ENCODE measurements around the gene LRRC47. TPM values are rescaled to one million over a fixed set of nuclear protein-coding genes. Genes with fewer than 3 reads are reported as not detected.

LRRC47 gene
- total RNA-seq, 1 experiment from 2014 or later: 52.4 TPM

- Histone ChIP-seq H3K27me3 (no peaks in the 10 kb centered on the region), H3K4me3 (no peak overlapping the region)
- no peak for DNase-seq
Measured at GRCh38 chr1:3736131-3736561, 60.2 kb downstream of the LRRC47 start.

GRCh38 chr1:3735688-3736087 lies 60.6 kb downstream of the LRRC47 start:
- Histone ChIP-seq H3K9me3 (no peaks in the 10 kb centered on the region), H3K36me3 (peaks cover 12% of the 10 kb centered on the region), H3K4me3 (no peak overlapping the region), H3K27me3 (no peaks in the 10 kb centered on the region)
- no peak for DNase-seq

More at GRCh38 chr1:3736131-3736561, 60.2 kb downstream of the LRRC47 start:
- Histone ChIP-seq H3K9me3 (no peaks in the 10 kb centered on the region), H3K36me3 (peaks cover 12% of the 10 kb centered on the region)

- DNase-seq: no peak
- no peaks in the 10 kb centered on the region for H3K27me3 ChIP-seq
- peaks cover 10% of the 10 kb centered on the region for H3K36me3 ChIP-seq
- no peaks in the 10 kb centered on the region for H3K9me3 ChIP-seq
- no peak overlapping the region for H3K4me3 ChIP-seq
Measured at GRCh38 chr1:3735027-3735681, 61.1 kb downstream of the LRRC47 start.

GRCh38 chr1:3734602-3735001 lies 61.7 kb downstream of the LRRC47 start:
- Histone ChIP-seq H3K27me3 (no peaks in the 10 kb centered on the region), H3K4me3 (no peak overlapping the region), H3K9me3 (no peaks in the 10 kb centered on the region), H3K36me3 (peaks cover 8% of the 10 kb centered on the region)
- no peak for DNase-seq

- Histone ChIP-seq H3K9me3 (no peaks in the 10 kb centered on the region), H3K36me3 (peaks cover 8% of the 10 kb centered on the region), H3K4me3 (no peak overlapping the region), H3K27me3 (no peaks in the 10 kb centered on the region)
- DNase-seq: no peak
Measured at GRCh38 chr1:3733883-3734589, 62.3 kb downstream of the LRRC47 start.

- Histone ChIP-seq H3K27me3 (no peaks in the 10 kb centered on the region), H3K9me3 (no peaks in the 10 kb centered on the region), H3K36me3 (peaks cover 6% of the 10 kb centered on the region), H3K4me3 (no peak overlapping the region)
- no peak for DNase-seq
Measured at GRCh38 chr1:3733094-3733882, 63.0 kb downstream of the LRRC47 start.

- H3K4me3 ChIP-seq: no peak overlapping the region
- no peaks in the 10 kb centered on the region; the same call in none of the 2 replicates for H3K36me3 ChIP-seq
- no peaks in the 10 kb centered on the region for H3K27me3 ChIP-seq
- no peak for DNase-seq
- H3K9me3 ChIP-seq: no peaks in the 10 kb centered on the region
Measured at GRCh38 chr1:3732434-3733093, 63.7 kb downstream of the LRRC47 start.

GRCh38 chr1:3731583-3732433 lies 64.5 kb downstream of the LRRC47 start:
- no peaks in the 10 kb centered on the region for H3K9me3 ChIP-seq
- DNase-seq: no peak
- H3K36me3 ChIP-seq: no peaks in the 10 kb centered on the region; the same call in 1 of the 2 replicates
- H3K4me3 ChIP-seq: no peak overlapping the region
- H3K27me3 ChIP-seq: no peaks in the 10 kb centered on the region

GRCh38 chr1:3730543-3731247 lies 65.6 kb downstream of the LRRC47 start:
- Histone ChIP-seq H3K4me3 (no peak overlapping the region), H3K36me3 (no peaks in the 10 kb centered on the region; the same call in 1 of the 2 replicates), H3K9me3 (no peaks in the 10 kb centered on the region), H3K27me3 (no peaks in the 10 kb centered on the region)
- no peak for DNase-seq

GRCh38 chr1:3729594-3730542 lies 66.4 kb downstream of the LRRC47 start:
- H3K4me3 ChIP-seq: no peak overlapping the region
- H3K9me3 ChIP-seq: no peaks in the 10 kb centered on the region
- DNase-seq: no peak
- no peaks in the 10 kb centered on the region for H3K36me3 ChIP-seq
- H3K27me3 ChIP-seq: no peaks in the 10 kb centered on the region

Other genes starting within 250 kb of the LRRC47 start
- 121 and 198 TPM in 2 replicates for gene MEGF6, start 185.0 kb downstream of the LRRC47 start, total RNA-seq (2014; rRNA removed; shearing (Covaris generic); ENCODE audit: low replicate concordance)
- 32.4 and 34.5 TPM in 2 replicates for gene TPRG1L, start 171.5 kb downstream of the LRRC47 start, total RNA-seq (2014; rRNA removed; shearing (Covaris generic); ENCODE audit: low replicate concordance)
- 37.6 and 52.7 TPM in 2 replicates for gene WRAP73, start 146.4 kb downstream of the LRRC47 start, total RNA-seq (2014; rRNA removed; shearing (Covaris generic); ENCODE audit: low replicate concordance)
- gene TP73, start 144.0 kb downstream of the LRRC47 start, total RNA-seq (2014; rRNA removed; shearing (Covaris generic); ENCODE audit: low replicate concordance): 3.1 and 8.3 TPM in 2 replicates
- not detected in 2 replicates for gene CCDC27, start 44.0 kb downstream of the LRRC47 start, total RNA-seq (2014; rRNA removed; shearing (Covaris generic); ENCODE audit: low replicate concordance)
- gene SMIM1, start 23.7 kb downstream of the LRRC47 start, total RNA-seq (2014; rRNA removed; shearing (Covaris generic); ENCODE audit: low replicate concordance): not detected in 2 replicates
- 4.9 TPM in 2 replicates for gene CEP104, start 60.7 kb upstream of the LRRC47 start, total RNA-seq (2014; rRNA removed; shearing (Covaris generic); ENCODE audit: low replicate concordance)
- 12.7 and 19.1 TPM in 2 replicates for gene DFFB, start 61.0 kb upstream of the LRRC47 start, total RNA-seq (2014; rRNA removed; shearing (Covaris generic); ENCODE audit: low replicate concordance)
- 49.3 and 61.2 TPM in 2 replicates for gene C1orf174, start 103.8 kb upstream of the LRRC47 start, total RNA-seq (2014; rRNA removed; shearing (Covaris generic); ENCODE audit: low replicate concordance)

Data from MG63 (cell line).